HG03558 (cell line): ENCODE measurements around the gene CBARP.
A peak's percentile ranks its signal among the peaks of the same experiment; 100 is the strongest.
"Not testable (repeated sequence)": the region's sequence is repeated elsewhere in the genome, so short reads cannot be mapped to it uniquely, and the experiment has no call there.

Experiments
- ATAC-seq: cut with Tn5 transposase; IDR thresholded peaks from one replicate; pipeline ENCODE4 v1.9.1; 2021; ENCODE audit warnings: moderate number of reproducible peaks; ENCODE audit not compliant: unreplicated experiment; ENCODE audit errors: extremely low read depth

Gene CBARP

GRCh38 chr19:1218751-1219567 is 18.8 kb downstream of the CBARP start:
- no peak for ATAC-seq

GRCh38 chr19:1217366-1217765 is 20.4 kb downstream of the CBARP start:
- ATAC-seq = no peak

GRCh38 chr19:1216756-1217155 is 21.0 kb downstream of the CBARP start:
- no peak for ATAC-seq

GRCh38 chr19:1214862-1215731 is 22.7 kb downstream of the CBARP start:
- no peak for ATAC-seq

- ATAC-seq = no peak
Observed at GRCh38 chr19:1214299-1214861, 23.4 kb downstream of the CBARP start.

GRCh38 chr19:1213391-1214286 is 24.2 kb downstream of the CBARP start:
- ATAC-seq = no peak

- ATAC-seq = no peak
Observed at GRCh38 chr19:1211494-1212234, 26.1 kb downstream of the CBARP start.

GRCh38 chr19:1210227-1210538 is 27.6 kb downstream of the CBARP start:
- no peak for ATAC-seq

- ATAC-seq = not testable (repeated sequence)
Observed at GRCh38 chr19:1208830-1209229, 29.0 kb downstream of the CBARP start.

- no peak for ATAC-seq
Observed at GRCh38 chr19:1206864-1207450, 30.8 kb downstream of the CBARP start.

- no peak for ATAC-seq
Observed at GRCh38 chr19:1206150-1206863, 31.5 kb downstream of the CBARP start.

- ATAC-seq = peak; percentile 73
Observed at GRCh38 chr19:1205114-1206099, 32.4 kb downstream of the CBARP start, which contains the start of gene STK11. STK11 (plus strand) TSS chr19:1205778; CDS start chr19:1206914, 1,136 bp downstream.

GRCh38 chr19:1200614-1201013 is 37.2 kb downstream of the CBARP start:
- ATAC-seq = not testable (repeated sequence)

- ATAC-seq = no peak
Observed at GRCh38 chr19:1199531-1199930, 38.3 kb downstream of the CBARP start.

- ATAC-seq = no peak
Observed at GRCh38 chr19:1189419-1189818, 48.4 kb downstream of the CBARP start.

- no peak for ATAC-seq
Observed at GRCh38 chr19:1183543-1184172, 54.1 kb downstream of the CBARP start.

GRCh38 chr19:1182727-1183126 is 55.1 kb downstream of the CBARP start:
- ATAC-seq = no peak
